ENCODE results near the gene AXDND1.
"Not testable (repeated sequence)": the region's sequence is repeated elsewhere in the genome, so short reads cannot be mapped to it uniquely, and the experiment has no call there.

AXDND1 gene

DNA sequence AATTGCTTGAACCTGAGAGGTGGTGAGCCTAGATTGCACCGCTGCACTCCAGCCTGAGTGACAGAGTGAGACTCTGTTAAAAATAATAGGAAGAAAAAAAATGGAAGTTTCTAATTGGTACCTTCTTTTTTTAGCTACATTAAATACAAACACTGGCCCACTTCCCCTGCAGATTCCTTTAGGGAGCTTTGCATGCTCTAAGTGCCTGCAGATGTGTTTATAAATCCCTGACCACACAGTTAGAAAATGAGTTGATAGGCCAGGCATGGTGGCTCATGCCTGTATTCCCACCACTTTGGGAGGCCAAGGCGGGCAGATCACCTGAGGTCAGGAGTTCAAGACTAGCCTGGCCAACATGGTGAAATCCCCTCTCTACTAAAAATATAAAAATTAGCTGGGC is 4.1 kb upstream of the AXDND1 start:
- not testable (repeated sequence) for H3K36me3 ChIP-seq (ENCODE audit: control insufficient read depth in 1 of 2, insufficient read depth in 2 of 2, low read length in 2 of 2); H3K4me1 ChIP-seq (ENCODE audit: control insufficient read depth in 1 of 2, insufficient read depth in 2 of 2, low read length in 2 of 2); H3K18ac ChIP-seq (ENCODE audit: low read length); H3K4me2 ChIP-seq (ENCODE audit: low read length); H4K12ac ChIP-seq (ENCODE audit: low read depth, low read length); H4K8ac ChIP-seq (ENCODE audit: low read depth, low read length); H3K79me1 ChIP-seq (ENCODE audit: low read length); H3K27ac ChIP-seq (ENCODE audit: low read depth, low read length); H3K9ac ChIP-seq (ENCODE audit: low read length); H3K79me2 ChIP-seq (ENCODE audit: control insufficient read depth, insufficient read depth, low read length, poor library complexity); H2BK120ac ChIP-seq (ENCODE audit: insufficient read depth, low read length, poor library complexity); H3K4ac ChIP-seq (ENCODE audit: low read depth, low read length); H3K14ac ChIP-seq (ENCODE audit: low read length); H3K27me3 ChIP-seq (ENCODE audit: insufficient read depth, low read length); H3K23ac ChIP-seq (ENCODE audit: low read length); H3K4me3 ChIP-seq (ENCODE audit: low read depth, low read length); H4K91ac ChIP-seq (ENCODE audit: low read depth, low read length); H2BK5ac ChIP-seq (ENCODE audit: low read depth, low read length, poor library complexity); H3K9me3 ChIP-seq (ENCODE audit: insufficient read depth, low read depth, low read length); H2AFZ ChIP-seq (ENCODE audit: insufficient read depth, low read length, poor library complexity); H2BK12ac ChIP-seq (ENCODE audit: low read length); DNase-seq; H2AK5ac ChIP-seq (ENCODE audit: low read length)
- WGBS (ENCODE audit: extremely low coverage, insufficient coverage, insufficient read length) = no CpG with 5 or more reads among the region's 2 CpGs

DNA sequence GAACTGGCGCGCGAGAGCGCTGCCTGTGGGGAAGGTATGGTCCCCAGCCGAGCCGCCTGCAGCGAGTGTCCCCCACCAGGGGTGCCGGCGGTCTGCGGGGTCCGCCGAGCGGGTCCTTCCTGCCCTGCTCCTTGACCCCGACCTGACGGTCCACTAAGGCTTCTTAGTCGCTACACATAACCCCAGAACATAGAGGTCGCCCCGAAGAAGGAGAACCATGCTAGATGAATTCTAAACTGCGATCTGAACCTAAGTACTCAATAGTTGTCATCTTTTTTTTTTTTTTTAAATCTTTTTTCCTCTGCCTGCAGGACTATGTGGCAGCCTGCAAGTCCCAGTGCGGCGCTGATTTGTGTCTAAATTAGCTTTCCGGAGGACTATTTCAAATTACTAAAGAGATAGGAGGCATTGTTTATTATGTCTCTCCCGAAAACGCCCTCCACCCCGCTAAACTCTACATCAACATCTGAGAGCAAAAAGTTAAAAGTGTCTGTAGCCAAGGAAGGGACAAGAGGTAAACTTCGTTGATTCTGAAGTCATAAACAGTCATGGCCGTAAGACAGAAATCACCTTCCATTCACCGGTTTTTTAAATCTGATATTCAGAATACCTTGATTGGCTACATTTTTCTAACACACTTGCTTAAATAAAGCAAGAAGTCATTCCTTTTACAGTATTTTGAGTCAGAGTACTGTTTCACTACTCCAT is 476 bp downstream of the AXDND1 start:
- Histone ChIP-seq H4K12ac (ENCODE audit: low read depth, low read length) (peak overlapping the region; percentile 61), H3K79me1 (ENCODE audit: low read length) (peaks cover 6% of the 10 kb centered on the region), H3K9me3 (ENCODE audit: insufficient read depth, low read depth, low read length) (no peaks in the 10 kb centered on the region), H3K23ac (ENCODE audit: low read length) (no peak overlapping the region), H3K4ac (ENCODE audit: low read depth, low read length) (no peak overlapping the region), H3K4me2 (ENCODE audit: low read length) (peak overlapping the region; percentile 83), H3K36me3 (ENCODE audit: control insufficient read depth in 1 of 2, insufficient read depth in 2 of 2, low read length in 2 of 2) (no peaks in the 10 kb centered on the region), H3K4me1 (ENCODE audit: control insufficient read depth in 1 of 2, insufficient read depth in 2 of 2, low read length in 2 of 2) (no peaks in the 10 kb centered on the region), H2BK5ac (ENCODE audit: low read depth, low read length, poor library complexity) (no peak overlapping the region), H3K79me2 (ENCODE audit: control insufficient read depth, insufficient read depth, low read length, poor library complexity) (peaks cover 4% of the 10 kb centered on the region), H2BK12ac (ENCODE audit: low read length) (no peak overlapping the region), H3K14ac (ENCODE audit: low read length) (peak overlapping the region; percentile 49), H2BK120ac (ENCODE audit: insufficient read depth, low read length, poor library complexity) (peak overlapping the region; percentile 41), H4K8ac (ENCODE audit: low read depth, low read length) (peak overlapping the region; percentile 76), H3K27ac (ENCODE audit: low read depth, low read length) (no peak overlapping the region), H3K27me3 (ENCODE audit: insufficient read depth, low read length) (no peaks in the 10 kb centered on the region), H3K9ac (ENCODE audit: low read length) (peak overlapping the region; percentile 90), H3K18ac (ENCODE audit: low read length) (peak overlapping the region; percentile 63), H2AFZ (ENCODE audit: insufficient read depth, low read length, poor library complexity) (peak overlapping the region; percentile 96), H2AK5ac (ENCODE audit: low read length) (no peak overlapping the region), H4K91ac (ENCODE audit: low read depth, low read length) (peak overlapping the region; percentile 46), H3K4me3 (ENCODE audit: low read depth, low read length) (peak overlapping the region; percentile 97)
- peak; percentile 4 to 43 for DNase-seq
- WGBS (ENCODE audit: extremely low coverage, insufficient coverage, insufficient read length) = no CpG with 5 or more reads among the region's 28 CpGs

DNA sequence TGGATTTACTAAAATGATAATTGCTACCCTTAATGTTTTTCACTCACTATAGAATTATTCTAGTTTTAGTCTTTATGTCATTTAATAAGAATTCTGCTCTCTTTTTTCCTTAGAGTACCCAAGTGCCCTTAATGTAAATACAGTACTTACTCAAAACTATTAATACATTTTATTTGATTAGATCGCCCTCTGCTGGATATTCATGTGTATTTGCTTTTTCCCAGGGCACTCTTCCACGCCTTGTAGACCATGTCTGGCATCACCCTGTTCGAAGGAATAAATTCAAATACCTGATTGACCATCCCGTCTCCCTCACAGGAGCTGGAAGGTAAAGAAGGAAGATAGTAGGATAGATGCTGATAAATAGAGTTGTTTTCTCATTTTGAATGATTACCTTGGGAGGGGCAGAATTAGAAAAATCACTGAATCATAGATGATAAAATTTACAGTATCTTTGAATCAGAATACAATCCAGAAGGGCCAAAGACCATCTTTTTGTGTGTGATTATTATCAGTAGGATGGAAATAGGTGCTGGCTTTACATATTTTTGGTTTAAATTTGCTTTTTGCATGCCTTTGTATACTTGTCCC is 4.1 kb downstream of the AXDND1 start:
- Histone ChIP-seq H3K4me2 (ENCODE audit: low read length) (no peak overlapping the region), H2AFZ (ENCODE audit: insufficient read depth, low read length, poor library complexity) (no peak overlapping the region), H2AK5ac (ENCODE audit: low read length) (no peak overlapping the region), H3K9me3 (ENCODE audit: insufficient read depth, low read depth, low read length) (no peaks in the 10 kb centered on the region), H3K4ac (ENCODE audit: low read depth, low read length) (no peak overlapping the region), H3K9ac (ENCODE audit: low read length) (no peak overlapping the region), H3K27ac (ENCODE audit: low read depth, low read length) (no peak overlapping the region), H3K36me3 (ENCODE audit: control insufficient read depth in 1 of 2, insufficient read depth in 2 of 2, low read length in 2 of 2) (no peaks in the 10 kb centered on the region), H2BK120ac (ENCODE audit: insufficient read depth, low read length, poor library complexity) (no peak overlapping the region), H3K14ac (ENCODE audit: low read length) (no peak overlapping the region), H3K27me3 (ENCODE audit: insufficient read depth, low read length) (no peaks in the 10 kb centered on the region), H4K8ac (ENCODE audit: low read depth, low read length) (no peak overlapping the region), H3K4me1 (ENCODE audit: control insufficient read depth in 1 of 2, insufficient read depth in 2 of 2, low read length in 2 of 2) (no peaks in the 10 kb centered on the region), H3K4me3 (ENCODE audit: low read depth, low read length) (no peak overlapping the region), H4K12ac (ENCODE audit: low read depth, low read length) (no peak overlapping the region), H3K79me2 (ENCODE audit: control insufficient read depth, insufficient read depth, low read length, poor library complexity) (peaks cover 4% of the 10 kb centered on the region), H3K79me1 (ENCODE audit: low read length) (peaks cover 6% of the 10 kb centered on the region), H3K23ac (ENCODE audit: low read length) (no peak overlapping the region), H2BK12ac (ENCODE audit: low read length) (no peak overlapping the region), H3K18ac (ENCODE audit: low read length) (no peak overlapping the region), H4K91ac (ENCODE audit: low read depth, low read length) (no peak overlapping the region), H2BK5ac (ENCODE audit: low read depth, low read length, poor library complexity) (no peak overlapping the region)
- DNase-seq = peak; percentile 52 to 94
- no CpG with 5 or more reads among the region's 4 CpGs for WGBS (ENCODE audit: extremely low coverage, insufficient coverage, insufficient read length)

DNA sequence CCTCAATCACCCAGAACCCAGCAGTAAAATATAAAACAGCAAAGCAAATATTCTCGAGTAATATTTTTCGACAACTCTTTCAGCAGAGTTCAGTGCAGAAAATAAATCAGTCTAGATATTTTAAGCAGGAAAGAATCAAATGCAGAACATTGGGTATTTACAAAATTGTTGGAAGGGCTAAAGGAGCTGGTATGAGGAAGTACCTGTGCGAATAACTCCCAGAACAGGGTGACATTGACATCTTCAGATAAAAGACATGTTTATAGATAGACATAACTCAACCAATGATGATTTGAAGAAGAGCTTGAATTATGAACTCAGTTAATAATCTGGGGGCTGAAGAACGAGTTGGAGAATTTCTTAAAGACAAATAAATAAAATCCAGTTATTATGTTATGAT is 6.4 kb downstream of the AXDND1 start:
- Histone ChIP-seq H3K79me2 (ENCODE audit: control insufficient read depth, insufficient read depth, low read length, poor library complexity) (no peaks in the 10 kb centered on the region), H2BK5ac (ENCODE audit: low read depth, low read length, poor library complexity) (no peak overlapping the region), H3K9ac (ENCODE audit: low read length) (no peak overlapping the region), H4K91ac (ENCODE audit: low read depth, low read length) (no peak overlapping the region), H3K4me1 (ENCODE audit: control insufficient read depth in 1 of 2, insufficient read depth in 2 of 2, low read length in 2 of 2) (no peaks in the 10 kb centered on the region), H2AFZ (ENCODE audit: insufficient read depth, low read length, poor library complexity) (no peak overlapping the region), H3K9me3 (ENCODE audit: insufficient read depth, low read depth, low read length) (no peaks in the 10 kb centered on the region), H3K23ac (ENCODE audit: low read length) (no peak overlapping the region), H2BK120ac (ENCODE audit: insufficient read depth, low read length, poor library complexity) (no peak overlapping the region), H3K4me2 (ENCODE audit: low read length) (no peak overlapping the region), H3K27me3 (ENCODE audit: insufficient read depth, low read length) (no peaks in the 10 kb centered on the region), H4K12ac (ENCODE audit: low read depth, low read length) (no peak overlapping the region), H4K8ac (ENCODE audit: low read depth, low read length) (no peak overlapping the region), H3K18ac (ENCODE audit: low read length) (no peak overlapping the region), H3K27ac (ENCODE audit: low read depth, low read length) (no peak overlapping the region), H3K4me3 (ENCODE audit: low read depth, low read length) (no peak overlapping the region), H3K4ac (ENCODE audit: low read depth, low read length) (no peak overlapping the region), H3K79me1 (ENCODE audit: low read length) (no peaks in the 10 kb centered on the region), H2BK12ac (ENCODE audit: low read length) (no peak overlapping the region), H3K14ac (ENCODE audit: low read length) (no peak overlapping the region), H2AK5ac (ENCODE audit: low read length) (no peak overlapping the region), H3K36me3 (ENCODE audit: control insufficient read depth in 1 of 2, insufficient read depth in 2 of 2, low read length in 2 of 2) (no peaks in the 10 kb centered on the region)
- no peak for DNase-seq
- WGBS (ENCODE audit: extremely low coverage, insufficient coverage, insufficient read length) = no CpG with 5 or more reads among the region's 4 CpGs
